NOMO-1 treated with DMSO at 0.1 percent for 48 hours (cell line): ENCODE data around the gene C20orf96.
A peak's percentile ranks its signal among the peaks of the same experiment; 100 is the strongest.
"Not testable (repeated sequence)": the region's sequence is repeated elsewhere in the genome, so short reads cannot be mapped to it uniquely, and the experiment has no call there.

Experiments
- DNase-seq: peaks from one replicate; lab custom pipeline; 2025; ENCODE audit not compliant: unreplicated experiment; lab: John Stamatoyannopoulos, UW

C20orf96 gene

GRCh38 chr20:284172-284571 lies 6.4 kb downstream of the C20orf96 start:
- no peak for DNase-seq

GRCh38 chr20:278607-279571 lies 11.7 kb downstream of the C20orf96 start:
- no peak for DNase-seq

GRCh38 chr20:278181-278580 lies 12.4 kb downstream of the C20orf96 start:
- no peak for DNase-seq

GRCh38 chr20:277496-277781 lies 13.1 kb downstream of the C20orf96 start:
- no peak for DNase-seq

- DNase-seq, result no peak
These were observed 13.7 kb downstream of the C20orf96 start for GRCh38 chr20:276620-277495.

GRCh38 chr20:275791-276190 lies 14.8 kb downstream of the C20orf96 start:
- DNase-seq, result no peak

- no peak for DNase-seq
These were observed 16.7 kb downstream of the C20orf96 start for GRCh38 chr20:273884-274283.

GRCh38 chr20:272718-273117 lies 17.8 kb downstream of the C20orf96 start:
- DNase-seq, result no peak

GRCh38 chr20:271528-271927 lies 19.0 kb downstream of the C20orf96 start:
- no peak for DNase-seq

GRCh38 chr20:271069-271468 lies 19.5 kb downstream of the C20orf96 start:
- DNase-seq, result no peak

- DNase-seq, result no peak
These were observed 20.0 kb downstream of the C20orf96 start for GRCh38 chr20:270517-270916.

GRCh38 chr20:266596-267562 lies 23.7 kb downstream of the C20orf96 start:
- DNase-seq, result peak; percentile 80

GRCh38 chr20:263701-264100 lies 26.8 kb downstream of the C20orf96 start:
- no peak for DNase-seq

GRCh38 chr20:259981-260380 lies 30.6 kb downstream of the C20orf96 start:
- no peak for DNase-seq

- DNase-seq, result no peak
These were observed 31.6 kb downstream of the C20orf96 start for GRCh38 chr20:258963-259362.

GRCh38 chr20:258269-258858 lies 32.2 kb downstream of the C20orf96 start:
- DNase-seq, result no peak

GRCh38 chr20:257419-257818 lies 33.1 kb downstream of the C20orf96 start, which contains the start of gene DEFB132:
Gene DEFB132 (plus strand): TSS chr20:257724. CDS start chr20:257779, 55 bp downstream.
- DNase-seq, result no peak

- not testable (repeated sequence) for DNase-seq
These were observed 37.1 kb downstream of the C20orf96 start for GRCh38 chr20:253447-253846.

- DNase-seq, result no peak
These were observed 37.7 kb downstream of the C20orf96 start for GRCh38 chr20:252801-253200.

GRCh38 chr20:251354-251753 lies 39.2 kb downstream of the C20orf96 start:
- DNase-seq, result no peak
